Tibial nerve (tissue), 4 donors: ENCODE results near the gene ABHD3.

Experiments used
- EP300 ChIP-seq, 2 donors: sonication (generic); formaldehyde crosslinking; IDR thresholded peaks; one replicate each; pipeline ENCODE4 v1.6.1; 2017; ENCODE audit warnings: antibody characterized with exemption in 2 of 2, mild to moderate bottlenecking in 1 of 2
- POLR2A ChIP-seq, 2 donors: fragments of 450-650 bp; IDR thresholded peaks; one replicate each; pipeline ENCODE4 v1.6.1; 2017; ENCODE audit warnings: antibody characterized with exemption in 2 of 2, mild to moderate bottlenecking in 2 of 2, moderate library complexity in 2 of 2
- TF ChIP-seq, protein P1 (sequence below), 5 experiments: fragments of 200-600 bp in 3 of 5; fragments of 450-650 bp in 2 of 5; sonication (generic) in 3 of 5; IDR thresholded peaks; one replicate each; pipeline ENCODE4 v1.5.1; 2016 to 2019; ENCODE audit warnings: antibody characterized with exemption in 5 of 5, mild to moderate bottlenecking in 3 of 5, moderate library complexity in 2 of 5

DNA sequence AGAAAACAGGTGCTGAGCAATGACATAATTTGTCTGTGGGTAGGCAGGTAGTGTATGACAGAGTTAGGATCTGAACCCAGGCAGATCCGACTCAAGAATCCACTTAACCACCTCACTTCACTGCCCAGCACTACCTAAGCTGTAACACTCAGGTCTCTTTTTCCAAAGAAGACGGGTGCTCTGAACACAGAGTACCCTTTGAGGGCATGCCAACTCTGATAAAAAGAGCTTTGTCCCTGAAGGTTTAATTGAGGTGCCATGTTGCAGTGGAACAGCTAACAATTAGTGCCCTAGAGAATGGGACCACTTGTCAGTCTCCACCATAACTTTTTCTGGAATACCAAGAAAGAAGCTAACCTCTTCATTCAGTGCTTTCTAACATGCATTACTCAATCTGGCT lies 11.3 kb downstream of the ABHD3 start:
- TF ChIP-seq, protein P1, sequence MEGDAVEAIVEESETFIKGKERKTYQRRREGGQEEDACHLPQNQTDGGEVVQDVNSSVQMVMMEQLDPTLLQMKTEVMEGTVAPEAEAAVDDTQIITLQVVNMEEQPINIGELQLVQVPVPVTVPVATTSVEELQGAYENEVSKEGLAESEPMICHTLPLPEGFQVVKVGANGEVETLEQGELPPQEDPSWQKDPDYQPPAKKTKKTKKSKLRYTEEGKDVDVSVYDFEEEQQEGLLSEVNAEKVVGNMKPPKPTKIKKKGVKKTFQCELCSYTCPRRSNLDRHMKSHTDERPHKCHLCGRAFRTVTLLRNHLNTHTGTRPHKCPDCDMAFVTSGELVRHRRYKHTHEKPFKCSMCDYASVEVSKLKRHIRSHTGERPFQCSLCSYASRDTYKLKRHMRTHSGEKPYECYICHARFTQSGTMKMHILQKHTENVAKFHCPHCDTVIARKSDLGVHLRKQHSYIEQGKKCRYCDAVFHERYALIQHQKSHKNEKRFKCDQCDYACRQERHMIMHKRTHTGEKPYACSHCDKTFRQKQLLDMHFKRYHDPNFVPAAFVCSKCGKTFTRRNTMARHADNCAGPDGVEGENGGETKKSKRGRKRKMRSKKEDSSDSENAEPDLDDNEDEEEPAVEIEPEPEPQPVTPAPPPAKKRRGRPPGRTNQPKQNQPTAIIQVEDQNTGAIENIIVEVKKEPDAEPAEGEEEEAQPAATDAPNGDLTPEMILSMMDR (IDR thresholded peaks at IDR 0.05): no peak
- TF ChIP-seq EP300 (IDR thresholded peaks at IDR 0.05) (no peak), POLR2A (IDR thresholded peaks at IDR 0.05) (no peak)
